SU-DHL-6 (cell line): ENCODE measurements around the gene OBP2A.

ENCODE experiments used
- CTCF ChIP-seq: fragments of 200-600 bp; sonication (generic); IDR thresholded peaks from one replicate; pipeline ENCODE4 v1.5.1; 2017; ENCODE audit warnings: antibody characterized with exemption, mild to moderate bottlenecking, low read length, moderate library complexity; ENCODE audit not compliant: insufficient read depth, poor library complexity, severe bottlenecking
- EZH2phosphoT487 ChIP-seq: fragments of 200-600 bp; sonication (generic), shearing (Covaris generic); conservative IDR thresholded peaks from 2 replicates; pipeline ENCODE4 v1.6.1; 2018; ENCODE audit warnings: mild to moderate bottlenecking, antibody characterized with exemption, low read length, moderate library complexity, mixed read lengths

GRCh38 chr9:135592625-135593024 lies 46.7 kb downstream of the OBP2A start:
- TF ChIP-seq CTCF = no peak
- no peak for TF ChIP-seq EZH2phosphoT487
